ENCODE data around the gene GM2A. TPM values are rescaled to one million over a fixed set of nuclear protein-coding genes. Genes with fewer than 3 reads are reported as not detected.

Gene GM2A
- total and polyA plus RNA-seq, 2 of the 8 experiments (the other 6 are each of a cell fraction or from before 2014, with no cell fraction given): 18.5 to 32.2 TPM

DNA sequence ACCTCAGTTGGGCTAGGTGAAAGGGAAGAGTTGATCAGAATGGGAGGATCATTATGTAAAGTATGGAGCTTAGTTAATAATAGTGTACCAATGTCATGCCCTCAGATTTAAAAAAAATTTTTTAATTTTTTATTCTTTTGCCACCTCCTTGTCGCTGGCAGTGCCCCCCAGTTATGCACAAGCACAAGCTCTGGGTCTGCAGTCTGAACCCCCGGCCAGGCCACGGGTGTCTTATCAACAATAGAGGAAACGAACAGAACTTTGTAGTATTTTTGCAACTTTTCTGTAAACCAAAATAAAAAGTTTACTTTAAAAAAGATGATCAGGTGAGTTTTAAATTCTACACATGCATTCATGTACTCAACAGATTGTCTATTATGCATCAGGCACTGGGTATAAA, 1.4 kb upstream of the GM2A start:
- Histone ChIP-seq H3K14ac (ENCODE audit: insufficient read length) (no peak overlapping the region), H2AK5ac (ENCODE audit: low read depth, low read length) (no peak overlapping the region), H3K79me1 (ENCODE audit: low read depth, low read length) (no peaks in the 10 kb centered on the region), H4K5ac (ENCODE audit: insufficient read length, low read depth, low read length) (no peak overlapping the region), H2BK12ac (ENCODE audit: low read depth, low read length) (no peak overlapping the region), H2BK5ac (ENCODE audit: low read depth, low read length) (no peak overlapping the region), H3K56ac (replicated peaks; ENCODE audit: insufficient read length, low read depth, low read length) (no peak overlapping the region), H3K4me2 (ENCODE audit: insufficient read depth in 1 of 2, low read depth in 2 of 2, low read length in 2 of 2) (peak overlapping the region in 1 of 2 experiments; percentile 99; a peak in 2 of 4 replicates), H3K18ac (ENCODE audit: extremely low read depth, low read length) (no peak overlapping the region), H3K27me3 (replicated peaks in 1 of 4; ENCODE audit: control insufficient read depth in 3 of 4, extremely low read depth in 1 of 4, insufficient read depth in 3 of 4, low read length in 3 of 4) (no peaks in the 10 kb centered on the region), H3K9ac (replicated peaks in 1 of 4; ENCODE audit: extremely low read depth in 1 of 4, low read depth in 3 of 4, low read length in 3 of 4) (no peak overlapping the region), H3K23ac (ENCODE audit: insufficient read length) (no peak overlapping the region), H3K23me2 (ENCODE audit: low read depth, low read length) (peaks cover 6% of the 10 kb centered on the region; the same call in 1 of the 2 replicates), H2AFZ (ENCODE audit: low read length) (peak overlapping the region; percentile 22; the same call in 1 of the 2 replicates), H4K91ac (replicated peaks; ENCODE audit: insufficient read length, low read length) (no peak overlapping the region), H3K36me3 (ENCODE audit: control insufficient read depth in 2 of 4, insufficient read depth in 4 of 4, low read length in 3 of 4) (no peaks in the 10 kb centered on the region; a peak in 1 of 8 replicates), H4K20me1 (replicated peaks in 1 of 2; ENCODE audit: control insufficient read depth in 1 of 2, insufficient read depth in 2 of 2, low read length in 2 of 2) (no peaks in the 10 kb centered on the region), H3K79me2 (ENCODE audit: control insufficient read depth in 1 of 2, insufficient read depth in 2 of 2, low read length in 2 of 2) (peaks cover 0 to 8% of the 10 kb centered on the region in 2 experiments; a peak in 1 of 4 replicates), H3K4me3 (ENCODE audit: extremely low read depth in 1 of 4, insufficient read depth in 2 of 4, low read depth in 3 of 4, low read length in 4 of 4) (no peak overlapping the region), H3K9me3 (ENCODE audit: insufficient read depth in 2 of 2, low read depth in 1 of 2, low read length in 1 of 2) (no peaks in the 10 kb centered on the region), H2BK15ac (ENCODE audit: low read length) (no peak overlapping the region), H2BK20ac (ENCODE audit: low read length) (no peak overlapping the region), H3K4me1 (replicated peaks in 1 of 4; ENCODE audit: control insufficient read depth in 3 of 4, insufficient read depth in 4 of 4, low read length in 3 of 4) (peaks cover 0 to 5% (median 3%) of the 10 kb centered on the region in 4 experiments; a peak in 6 of 7 replicates), H2BK120ac (replicated peaks; ENCODE audit: low read depth, low read length) (no peak overlapping the region), H3K4ac (replicated peaks; ENCODE audit: insufficient read length, low read depth, low read length) (no peak overlapping the region), H4K8ac (ENCODE audit: extremely low read depth, insufficient read depth, low read length) (no peak overlapping the region), H3K27ac (ENCODE audit: low read depth, low read length) (no peak overlapping the region)
- POLR2A ChIA-PET (ENCODE audit: partially characterized antibody): interaction anchor here (1.4 to 1.5 kb wide), 2 partner anchors 10 to 13 kb away, joined by 4 to 12 read pairs; no protein-coding TSS in a partner anchor
- 88% methylated on average over 4 of the region's 4 CpGs; no CpG with 5 or more reads in 1 of the 2 experiments for WGBS, 2 experiments (ENCODE audit: extremely low coverage in 1 of 2, insufficient coverage in 1 of 2, insufficient read length in 1 of 2, insufficient replicate concordance in 2 of 2, low coverage in 1 of 2, low lambda C conversion rate in 2 of 2, missing lambda C conversion rate in 1 of 2)
- CTCF ChIA-PET (ENCODE audit: partially characterized antibody): interaction anchor here (0.6 to 5.1 kb wide), 6 partner anchors 10 to 88 kb away, joined by 3 to 36 read pairs (median 3); no protein-coding TSS in a partner anchor
- no peak for FAIRE-seq
- no peak for DNase-seq (ENCODE audit: low read depth in 1 of 2, low spot score in 2 of 2)
- TF ChIP-seq SUZ12 (IDR thresholded peaks at IDR 0.05; ENCODE audit: low read length): no peak
- TF ChIP-seq CEBPB (IDR thresholded peaks at IDR 0.05; ENCODE audit: low read depth, low read length): no peak
- no peak for TF ChIP-seq EZH2 (IDR thresholded peaks at IDR 0.05; ENCODE audit: low read depth, low read length, severe bottlenecking)
- no peak for TF ChIP-seq SRF (IDR thresholded peaks at IDR 0.05; ENCODE audit: low read depth, low read length)
- no peak for TF ChIP-seq TEAD4 (IDR thresholded peaks at IDR 0.05; ENCODE audit: low read depth, low read length)
- no peak for TF ChIP-seq YY1 (IDR thresholded peaks at IDR 0.05; ENCODE audit: low read depth, low read length)
- TF ChIP-seq BCL11A (IDR thresholded peaks at IDR 0.05; ENCODE audit: low read depth in 2 of 2, low read length in 2 of 2): no peak
- no peak for TF ChIP-seq POU5F1 (IDR thresholded peaks at IDR 0.05; ENCODE audit: low read depth, low read length)
- no peak for TF ChIP-seq CHD1 (IDR thresholded peaks at IDR 0.05; ENCODE audit: low read depth, low read length)
- no peak for TF ChIP-seq GTF2F1 (IDR thresholded peaks at IDR 0.05; ENCODE audit: borderline replicate concordance, low read depth, low read length)
- no peak for TF ChIP-seq PHF8 (conservative IDR thresholded peaks at IDR 0.05; ENCODE audit: low read depth, low read length)
- TF ChIP-seq MAFK (IDR thresholded peaks at IDR 0.05; ENCODE audit: low read depth, low read length): no peak
- TF ChIP-seq HDAC6 (IDR thresholded peaks at IDR 0.05; ENCODE audit: low read depth, low read length): no peak
